ENCODE data around the gene EPRS1. TPM values are rescaled to one million over a fixed set of nuclear protein-coding genes. Genes with fewer than 3 reads are reported as not detected.

EPRS1 gene
- total and polyA plus RNA-seq, 2 of the 13 experiments (the other 11 are each of a cell fraction or from before 2014, with no cell fraction given), result 86.1 to 124 TPM

GRCh38 chr1:220046052-220046930, at the start of gene EPRS1 (continued):
- TF ChIP-seq ZBTB3 (CRISPR knock-in tag; IDR thresholded peaks at IDR 0.05; ENCODE audit: borderline replicate concordance, low read depth) (no peak), CEBPG (CRISPR knock-in tag; IDR thresholded peaks at IDR 0.05) (peak; percentile 91), ZNF703 (CRISPR knock-in tag; IDR thresholded peaks at IDR 0.05; ENCODE audit: borderline replicate concordance) (no peak; the same call in 1 of the 2 replicates), HOXA7 (CRISPR knock-in tag; IDR thresholded peaks at IDR 0.05) (no peak), PRDM15 (CRISPR knock-in tag; IDR thresholded peaks at IDR 0.05) (peak; percentile 72), TP53 (CRISPR knock-in tag; conservative IDR thresholded peaks at IDR 0.05) (peak; percentile 80; the same call in 1 of the 2 replicates), ZSCAN21 (CRISPR knock-in tag; IDR thresholded peaks at IDR 0.05; ENCODE audit: borderline replicate concordance) (0 out of 2 replicates have a peak, but pooled peaks have one; percentile 75), PHB2 (IDR thresholded peaks at IDR 0.05; ENCODE audit: partially characterized antibody) (no peak), ZNF792 (CRISPR knock-in tag; IDR thresholded peaks at IDR 0.05) (peak; percentile 98), ZKSCAN8 (CRISPR knock-in tag; IDR thresholded peaks at IDR 0.05; ENCODE audit: borderline replicate concordance) (peak; percentile 76; the same call in 1 of the 2 replicates), RNF2 (conservative IDR thresholded peaks at IDR 0.05; ENCODE audit: low read depth) (no peak; the same call in 1 of the 2 replicates), ZNF7 (CRISPR knock-in tag; IDR thresholded peaks at IDR 0.05) (no peak), PHF8 (CRISPR knock-in tag; IDR thresholded peaks at IDR 0.05) (peak; percentile 86), PHF5A (CRISPR knock-in tag; IDR thresholded peaks at IDR 0.05; ENCODE audit: low read depth, unreplicated experiment) (peak; percentile 85), IKZF1 (IDR thresholded peaks at IDR 0.05) (no peak), ZFP36 (IDR thresholded peaks at IDR 0.05; ENCODE audit: borderline replicate concordance, low read depth, low read length, partially characterized antibody) (no peak), HMGXB3 (CRISPR knock-in tag; IDR thresholded peaks at IDR 0.05; ENCODE audit: borderline replicate concordance) (no peak; the same call in 1 of the 2 replicates), NCOA1 (CRISPR knock-in tag; IDR thresholded peaks at IDR 0.05) (no peak), ZNF496 (CRISPR knock-in tag; IDR thresholded peaks at IDR 0.05; ENCODE audit: insufficient replicate concordance) (no peak), SALL1 (CRISPR knock-in tag; IDR thresholded peaks at IDR 0.05) (peak; percentile 93), ZNF44 (CRISPR knock-in tag; IDR thresholded peaks at IDR 0.05) (no peak), ZNF672 (CRISPR knock-in tag; IDR thresholded peaks at IDR 0.05) (peak; percentile 80; the same call in 1 of the 2 replicates), ATAD3A (CRISPR knock-in tag; IDR thresholded peaks at IDR 0.05) (no peak), PTBP1 (IDR thresholded peaks at IDR 0.05; ENCODE audit: low read depth, low read length, poor library complexity, severe bottlenecking) (no peak)
